Stimulated activated naive CD4-positive, alpha-beta T cell treated with Interleukin-2 at 50 U/mL for 16 hours (primary cell): ENCODE data around the gene C16orf95.
"Not testable (repeated sequence)": the region's sequence is repeated elsewhere in the genome, so short reads cannot be mapped to it uniquely, and the experiment has no call there.

ENCODE experiments used
- DNase-seq: peaks from one replicate; lab custom pipeline; 2025; lab: John Stamatoyannopoulos, UW

C16orf95 gene

DNA sequence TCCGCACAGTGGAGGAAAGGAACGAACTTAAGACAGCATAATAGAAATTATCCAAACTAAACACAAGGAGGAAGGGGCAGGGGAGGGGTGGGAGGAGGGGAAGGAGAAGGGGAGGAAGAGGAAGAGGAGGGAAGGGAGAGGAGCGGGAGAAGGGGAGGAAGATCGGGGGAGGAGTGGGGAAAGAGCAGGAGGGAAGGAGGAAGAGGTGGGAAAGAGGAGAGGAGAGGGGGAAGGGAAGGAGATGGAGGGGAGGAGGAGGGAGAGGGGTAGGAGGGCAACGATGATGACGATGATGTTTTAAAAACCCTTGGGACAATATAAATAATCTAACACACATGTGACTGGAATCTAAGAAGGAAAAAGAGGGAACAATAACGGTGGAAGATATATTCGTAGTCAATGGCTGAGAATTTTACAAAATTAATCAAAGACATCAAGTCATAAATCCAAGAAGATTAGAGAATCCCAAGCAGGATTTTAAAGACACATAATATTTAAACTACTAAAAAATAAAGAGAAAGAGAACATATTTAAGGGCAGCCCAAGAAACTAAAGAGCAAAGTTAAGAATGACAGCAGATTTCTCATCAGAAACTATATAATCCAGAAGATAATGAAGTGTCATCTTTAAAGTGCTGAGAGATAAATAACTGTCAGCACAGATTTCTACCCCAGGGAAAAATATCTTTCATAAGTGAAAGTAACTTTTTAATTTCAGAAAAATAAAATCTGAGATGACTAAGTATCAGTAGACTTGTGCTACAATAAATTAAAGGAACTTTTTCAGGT is 30.2 kb downstream of the C16orf95 start:
- no peak for DNase-seq

GRCh38 chr16:87284183-87284582 is 33.0 kb downstream of the C16orf95 start:
- no peak for DNase-seq

- no peak for DNase-seq
Observed at GRCh38 chr16:87279094-87279658, 38.0 kb downstream of the C16orf95 start.

DNA sequence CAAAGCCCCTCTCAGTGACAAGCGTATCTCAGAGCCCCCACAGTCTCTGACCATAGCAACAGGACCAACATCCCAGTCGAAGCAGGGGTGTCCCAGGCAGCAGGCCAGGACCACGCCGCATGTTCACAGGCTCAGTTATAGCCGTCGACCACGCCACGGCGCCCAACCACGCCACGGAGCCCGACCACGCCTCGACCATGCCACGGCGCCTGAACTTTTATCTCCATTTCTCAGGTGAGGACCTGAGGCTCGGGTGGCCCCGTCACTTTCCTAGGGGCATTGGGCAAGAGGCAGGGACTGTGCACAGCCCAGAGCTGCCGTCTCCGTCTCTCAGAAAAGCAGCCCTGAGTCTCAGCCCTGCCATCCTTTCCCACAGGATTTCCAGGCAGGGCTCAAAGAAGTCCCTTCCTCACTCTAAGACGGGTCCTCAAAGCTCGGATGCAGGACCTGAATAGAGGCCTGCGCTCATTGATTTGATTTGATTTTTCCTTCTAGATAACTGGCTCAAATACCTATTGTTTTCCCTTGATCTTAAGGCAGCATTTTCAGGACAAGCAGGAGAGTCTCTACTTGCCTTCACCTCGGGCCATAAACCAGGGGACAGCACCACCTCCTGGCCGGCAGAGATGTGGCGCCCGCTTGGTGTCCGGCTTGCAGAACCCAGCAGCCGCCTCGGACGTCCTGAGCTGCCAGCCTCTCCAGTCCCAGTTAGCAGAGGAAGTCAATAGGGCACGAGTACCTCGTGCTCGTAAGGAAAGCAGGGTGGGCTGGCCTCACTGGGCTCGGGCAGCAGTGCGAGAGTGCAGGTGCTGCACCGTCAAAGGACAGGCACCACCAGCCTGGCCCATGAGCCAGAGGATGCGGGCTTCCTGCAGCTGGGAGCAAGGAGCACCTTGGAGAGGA is 38.8 kb downstream of the C16orf95 start:
- no peak for DNase-seq

GRCh38 chr16:87276924-87277323 is 40.3 kb downstream of the C16orf95 start:
- DNase-seq = no peak

- DNase-seq = no peak
Observed at GRCh38 chr16:87276091-87276701, 41.0 kb downstream of the C16orf95 start.

- DNase-seq = no peak
Observed at GRCh38 chr16:87274794-87275193, 42.4 kb downstream of the C16orf95 start.

DNA sequence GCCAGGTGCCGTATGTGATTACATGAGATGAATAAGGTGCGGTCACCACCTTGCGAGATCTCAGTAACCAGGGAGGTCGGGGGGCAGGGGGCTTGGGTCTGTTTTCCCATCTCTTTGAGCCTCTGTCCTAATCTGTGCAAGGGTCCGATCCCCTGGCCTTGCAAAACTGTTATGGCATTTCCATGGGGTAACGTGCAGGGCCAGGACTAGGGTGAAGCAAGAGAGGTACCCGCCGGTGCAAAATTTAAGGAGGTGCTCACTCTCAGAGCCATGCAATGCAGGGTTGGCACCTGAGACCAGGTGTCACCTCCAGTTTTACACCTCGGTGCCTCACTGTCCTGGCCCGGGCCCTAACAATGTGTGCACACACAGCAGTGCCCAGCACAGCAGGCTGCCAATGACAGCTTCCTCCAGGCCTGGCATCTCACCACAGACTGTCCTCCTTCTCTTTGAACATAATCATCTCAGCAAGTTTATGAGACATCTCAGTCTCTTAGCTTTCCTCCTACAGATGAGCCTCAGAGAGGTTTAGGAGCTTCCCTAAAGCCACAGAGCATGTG is 43.6 kb downstream of the C16orf95 start:
- no peak for DNase-seq

DNA sequence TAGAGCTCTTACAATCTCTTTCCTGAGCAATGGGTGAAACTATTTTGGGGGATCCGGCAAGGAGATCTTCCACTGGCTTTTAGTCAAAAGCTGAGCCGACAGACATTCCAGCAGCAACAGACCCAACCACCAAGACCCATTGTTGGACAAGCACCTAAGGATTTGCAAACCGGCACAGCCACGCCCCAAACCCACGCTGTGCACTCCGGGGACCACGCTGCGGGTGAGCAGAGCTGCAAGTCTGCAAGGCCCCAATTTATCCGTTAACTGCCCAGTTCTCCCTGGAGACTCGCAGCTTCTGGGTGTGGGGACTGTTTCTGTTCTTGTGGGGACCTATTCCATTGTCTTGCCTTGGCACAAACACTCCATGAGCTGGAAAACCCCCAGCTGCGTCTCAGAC is 45.9 kb downstream of the C16orf95 start:
- DNase-seq = no peak

DNA sequence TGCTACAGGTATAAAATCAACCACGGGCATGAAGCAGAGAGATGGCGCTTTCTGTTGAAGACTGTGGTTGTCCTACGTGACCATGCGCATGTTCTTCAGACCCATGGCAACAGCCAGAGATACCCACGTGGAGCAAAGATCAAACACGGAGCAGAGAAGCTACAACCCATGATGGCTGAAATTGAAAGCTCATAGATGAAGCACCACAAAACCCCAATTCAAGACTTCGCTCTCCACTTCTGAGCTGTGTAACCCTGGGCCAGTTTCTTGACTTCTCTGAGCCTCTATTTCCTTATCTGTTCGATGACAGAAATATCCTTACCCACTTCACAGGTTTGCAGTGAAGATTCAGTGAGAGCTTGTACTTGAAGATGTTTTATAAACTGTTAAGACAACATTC is 49.6 kb downstream of the C16orf95 start:
- DNase-seq = no peak

DNA sequence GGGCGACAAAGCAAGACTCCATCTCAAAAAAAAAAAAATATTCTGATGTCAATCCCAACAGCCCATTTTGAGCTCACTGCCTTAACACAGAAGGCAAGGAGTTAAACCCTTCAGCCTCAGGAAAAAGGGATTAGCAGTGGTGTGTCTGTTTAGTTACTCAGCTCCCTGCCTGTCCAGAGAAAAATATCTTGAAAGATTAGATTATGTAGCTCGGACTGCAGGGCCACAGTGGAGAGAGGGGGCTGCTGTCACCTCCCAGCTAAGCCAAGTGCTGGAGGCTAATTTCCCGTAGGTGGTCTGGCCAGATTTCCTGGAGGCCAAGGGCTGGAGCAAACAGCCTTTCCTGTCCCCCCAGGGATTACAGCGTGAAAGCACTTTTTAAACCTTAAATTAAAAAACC is 50.3 kb downstream of the C16orf95 start:
- DNase-seq = no peak

DNA sequence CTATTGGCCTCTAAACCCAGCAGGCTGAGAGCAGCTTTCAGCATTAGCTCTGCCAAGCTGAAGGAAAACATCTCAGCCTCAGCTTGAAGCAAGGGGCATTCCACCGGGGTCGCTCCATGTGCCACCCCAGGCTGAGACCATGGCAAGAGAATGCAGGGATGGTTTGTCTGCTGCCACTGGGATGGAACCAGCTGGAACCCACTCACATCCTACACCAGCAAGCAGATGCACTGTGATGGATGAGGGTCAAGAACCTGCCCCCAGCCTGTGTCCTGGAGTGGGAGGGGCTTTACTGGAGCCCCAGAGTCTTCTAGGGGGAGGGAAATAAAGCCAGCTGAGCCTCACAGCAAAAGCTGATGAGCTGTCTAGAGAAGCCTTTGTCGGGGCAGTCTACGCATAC is 51.9 kb downstream of the C16orf95 start:
- DNase-seq = no peak

DNA sequence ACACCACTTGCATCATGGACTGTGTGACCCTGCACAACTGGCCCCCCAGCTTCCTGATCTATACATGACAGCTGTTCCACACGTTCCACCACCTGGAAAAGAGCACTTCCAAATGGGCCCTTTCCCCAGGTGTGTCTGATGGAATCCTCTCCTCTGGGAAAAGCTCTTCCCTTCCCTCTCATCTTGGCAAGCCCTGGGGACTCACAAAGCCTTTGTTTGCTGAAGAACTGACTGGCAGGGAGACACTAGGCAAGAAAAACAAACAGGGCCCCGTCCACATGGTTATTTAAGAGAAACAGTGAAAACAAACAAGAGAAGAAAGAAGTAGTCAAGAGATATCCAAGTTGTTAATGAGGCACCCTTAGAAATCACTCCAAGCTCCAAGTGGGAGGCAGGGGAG is 52.6 kb downstream of the C16orf95 start:
- DNase-seq = no peak

- no peak for DNase-seq
Observed at GRCh38 chr16:87263418-87264052, 53.7 kb downstream of the C16orf95 start.

- no peak for DNase-seq
Observed at GRCh38 chr16:87259431-87259830, 57.8 kb downstream of the C16orf95 start.

GRCh38 chr16:87258653-87259052 is 58.5 kb downstream of the C16orf95 start:
- not testable (repeated sequence) for DNase-seq

- no peak for DNase-seq
Observed at GRCh38 chr16:87255866-87256265, 61.3 kb downstream of the C16orf95 start.

GRCh38 chr16:87254734-87255133 is 62.5 kb downstream of the C16orf95 start:
- no peak for DNase-seq

- no peak for DNase-seq
Observed at GRCh38 chr16:87254296-87254695, 62.9 kb downstream of the C16orf95 start.

DNA sequence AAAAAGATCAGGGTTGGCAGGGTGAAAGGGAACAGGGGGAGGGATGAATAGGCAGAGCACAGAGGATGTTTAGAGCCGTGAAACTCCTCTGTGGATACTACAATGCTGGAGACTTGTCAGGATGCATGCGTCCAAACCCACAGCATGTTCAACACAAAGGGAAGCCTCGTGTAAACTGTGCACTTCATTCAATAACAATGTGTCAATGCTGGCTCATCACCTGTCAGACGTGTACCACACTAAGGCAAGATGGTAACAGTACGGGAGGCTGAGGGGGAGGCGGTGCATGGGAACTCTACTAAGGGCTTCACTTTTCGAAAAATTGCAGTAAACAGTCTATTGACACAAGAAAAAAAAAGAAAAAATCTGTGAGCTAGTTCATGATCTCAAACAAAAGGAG is 63.7 kb downstream of the C16orf95 start:
- no peak for DNase-seq
